ENCODE measurements around the gene PIK3C2G.

DNA sequence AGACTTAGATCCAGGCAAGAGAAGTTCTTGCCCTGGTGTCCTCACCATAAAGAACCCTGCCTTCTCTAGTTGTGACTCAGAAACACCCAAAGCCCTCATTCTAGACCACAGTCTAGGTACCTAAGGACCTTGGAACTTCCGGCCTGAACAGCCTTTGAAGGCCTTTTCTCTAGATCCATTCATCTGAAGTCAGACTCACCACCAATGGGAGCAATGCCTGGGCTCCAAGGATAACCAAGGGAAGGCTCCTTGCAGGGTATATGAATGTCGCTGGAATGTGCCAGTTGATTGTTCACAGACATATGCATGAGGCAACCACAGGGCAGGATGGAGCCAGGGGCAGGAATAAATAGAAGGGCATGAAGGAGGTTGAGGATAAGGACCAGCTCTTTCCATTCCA lies 390.2 kb downstream of the PIK3C2G start:
- TF ChIP-seq, protein P1, sequence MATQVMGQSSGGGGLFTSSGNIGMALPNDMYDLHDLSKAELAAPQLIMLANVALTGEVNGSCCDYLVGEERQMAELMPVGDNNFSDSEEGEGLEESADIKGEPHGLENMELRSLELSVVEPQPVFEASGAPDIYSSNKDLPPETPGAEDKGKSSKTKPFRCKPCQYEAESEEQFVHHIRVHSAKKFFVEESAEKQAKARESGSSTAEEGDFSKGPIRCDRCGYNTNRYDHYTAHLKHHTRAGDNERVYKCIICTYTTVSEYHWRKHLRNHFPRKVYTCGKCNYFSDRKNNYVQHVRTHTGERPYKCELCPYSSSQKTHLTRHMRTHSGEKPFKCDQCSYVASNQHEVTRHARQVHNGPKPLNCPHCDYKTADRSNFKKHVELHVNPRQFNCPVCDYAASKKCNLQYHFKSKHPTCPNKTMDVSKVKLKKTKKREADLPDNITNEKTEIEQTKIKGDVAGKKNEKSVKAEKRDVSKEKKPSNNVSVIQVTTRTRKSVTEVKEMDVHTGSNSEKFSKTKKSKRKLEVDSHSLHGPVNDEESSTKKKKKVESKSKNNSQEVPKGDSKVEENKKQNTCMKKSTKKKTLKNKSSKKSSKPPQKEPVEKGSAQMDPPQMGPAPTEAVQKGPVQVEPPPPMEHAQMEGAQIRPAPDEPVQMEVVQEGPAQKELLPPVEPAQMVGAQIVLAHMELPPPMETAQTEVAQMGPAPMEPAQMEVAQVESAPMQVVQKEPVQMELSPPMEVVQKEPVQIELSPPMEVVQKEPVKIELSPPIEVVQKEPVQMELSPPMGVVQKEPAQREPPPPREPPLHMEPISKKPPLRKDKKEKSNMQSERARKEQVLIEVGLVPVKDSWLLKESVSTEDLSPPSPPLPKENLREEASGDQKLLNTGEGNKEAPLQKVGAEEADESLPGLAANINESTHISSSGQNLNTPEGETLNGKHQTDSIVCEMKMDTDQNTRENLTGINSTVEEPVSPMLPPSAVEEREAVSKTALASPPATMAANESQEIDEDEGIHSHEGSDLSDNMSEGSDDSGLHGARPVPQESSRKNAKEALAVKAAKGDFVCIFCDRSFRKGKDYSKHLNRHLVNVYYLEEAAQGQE (IDR thresholded peaks at IDR 0.05; ENCODE audit: insufficient read depth in 1 of 2, low read depth in 2 of 2, low read length in 2 of 2): no peak
- no peak for TF ChIP-seq POLR2AphosphoS5 (IDR thresholded peaks at IDR 0.05; ENCODE audit: low read depth, low read length)

Data from PFSK-1 (cell line).